ENCODE measurements around the gene ZNF253. TPM values are rescaled to one million over a fixed set of nuclear protein-coding genes. Genes with fewer than 3 reads are reported as not detected.

Gene ZNF253
- total and polyA plus RNA-seq, 9 of the 15 experiments (the other 6 are each of a cell fraction or from before 2014, with no cell fraction given): 4.0 to 14.4 (median 7.5) TPM

DNA sequence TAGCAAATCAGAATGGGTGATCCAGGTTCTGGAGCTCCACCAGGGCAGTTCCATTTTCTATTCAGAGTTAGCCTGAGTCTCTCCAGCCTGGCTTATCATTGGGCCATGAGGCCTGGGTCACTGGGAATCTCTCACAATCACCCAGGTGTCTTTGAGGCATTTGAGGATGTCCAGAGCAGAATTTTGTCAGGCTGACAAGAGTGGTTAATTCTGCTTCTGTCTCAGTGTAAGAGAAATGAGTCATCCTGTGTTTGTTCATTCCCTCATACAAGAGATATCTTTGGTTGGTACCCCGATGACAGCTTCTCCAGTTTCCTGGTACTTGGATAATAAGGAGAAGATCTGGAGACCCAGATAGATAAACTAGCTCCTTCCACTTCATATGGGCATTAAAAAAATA lies 45.5 kb downstream of the ZNF253 start:
- BruUV-seq (replicated peaks): no TSS peak
- DNase-seq (ENCODE audit: extremely low read depth in 1 of 4, low spot score in 3 of 4): no peak
- Histone ChIP-seq H3K27ac (ENCODE audit: extremely low read depth, low read depth, low read length) (no peak overlapping the region), H3K9me3 (replicated peaks; ENCODE audit: control insufficient read depth, insufficient read depth, low read depth, low read length) (no peaks in the 10 kb centered on the region), H3K36me3 (ENCODE audit: control insufficient read depth, insufficient read depth, low read length) (peaks cover 17% of the 10 kb centered on the region; the same call in 2 of the 3 replicates), H3K9me1 (ENCODE audit: control insufficient read depth, insufficient read depth, low read length) (no peaks in the 10 kb centered on the region), H2AFZ (ENCODE audit: low read depth, low read length) (no peak overlapping the region), H3K9ac (ENCODE audit: insufficient read depth in 1 of 2, low read depth in 2 of 2, low read length in 2 of 2) (no peak overlapping the region), H3K27me3 (ENCODE audit: control insufficient read depth in 2 of 2, insufficient read depth in 2 of 2, low read length in 2 of 2) (no peaks in the 10 kb centered on the region), H3K4me2 (ENCODE audit: insufficient read depth, low read length) (no peak overlapping the region), H3K4me3 (no peak overlapping the region), H3K79me2 (ENCODE audit: control insufficient read depth, insufficient read depth, low read length) (peaks cover 52% of the 10 kb centered on the region), H3K4me1 (replicated peaks in 1 of 2; ENCODE audit: control insufficient read depth in 2 of 2, insufficient read depth in 2 of 2, low read length in 2 of 2) (no peaks in the 10 kb centered on the region; a peak in 1 of 5 replicates), H4K20me1 (replicated peaks; ENCODE audit: control insufficient read depth, insufficient read depth, low read length) (no peaks in the 10 kb centered on the region)
- TF ChIP-seq ATF3 (IDR thresholded peaks at IDR 0.05): peak; percentile 44; the same call in 1 of the 2 replicates
- TF ChIP-seq ATF3 (CRISPR knock-in tag; conservative IDR thresholded peaks at IDR 0.05): no peak
- peak; percentile 45 for TF ChIP-seq FOSL1 (tag; conservative IDR thresholded peaks at IDR 0.05)
- TF ChIP-seq CHD2 (IDR thresholded peaks at IDR 0.05; ENCODE audit: low read depth, low read length): no peak
- TF ChIP-seq SAP30 (IDR thresholded peaks at IDR 0.05; ENCODE audit: borderline replicate concordance, insufficient read depth, low read depth, low read length, poor library complexity, severe bottlenecking): no peak
- ChIA-PET CTCF (ENCODE audit: low intra/inter-chr PET ratio) (no interaction called here), POLR2A (interaction anchor here (2.0 kb wide), 1 partner anchor 10 kb away, joined by 15 read pairs; the partner anchor contains the start of gene ZNF93)
- no peak for ATAC-seq
- WGBS (ENCODE audit: insufficient coverage, low coverage, missing lambda C conversion rate): 10% methylated on average over 1 of the region's 1 CpG
- no peak for FAIRE-seq
- in situ Hi-C loops (cut with MboI): no loop called here
- intact Hi-C loops (cut with micrococcal nuclease): no loop called here

Measured in K562 (cell line).